Activated CD4-positive, CD25-positive, alpha-beta regulatory T cell treated with anti-CD3 and anti-CD28 coated beads, Interleukin-2, amount 50 U/mL, for 72 hours (primary cell): ENCODE measurements around the gene MOB2.
"Not testable (repeated sequence)": the region's sequence is repeated elsewhere in the genome, so short reads cannot be mapped to it uniquely, and the experiment has no call there.

Experiments used
- DNase-seq: peaks from one replicate; pipeline ENCODE4 v3.0.0; 2021

MOB2 gene

DNA sequence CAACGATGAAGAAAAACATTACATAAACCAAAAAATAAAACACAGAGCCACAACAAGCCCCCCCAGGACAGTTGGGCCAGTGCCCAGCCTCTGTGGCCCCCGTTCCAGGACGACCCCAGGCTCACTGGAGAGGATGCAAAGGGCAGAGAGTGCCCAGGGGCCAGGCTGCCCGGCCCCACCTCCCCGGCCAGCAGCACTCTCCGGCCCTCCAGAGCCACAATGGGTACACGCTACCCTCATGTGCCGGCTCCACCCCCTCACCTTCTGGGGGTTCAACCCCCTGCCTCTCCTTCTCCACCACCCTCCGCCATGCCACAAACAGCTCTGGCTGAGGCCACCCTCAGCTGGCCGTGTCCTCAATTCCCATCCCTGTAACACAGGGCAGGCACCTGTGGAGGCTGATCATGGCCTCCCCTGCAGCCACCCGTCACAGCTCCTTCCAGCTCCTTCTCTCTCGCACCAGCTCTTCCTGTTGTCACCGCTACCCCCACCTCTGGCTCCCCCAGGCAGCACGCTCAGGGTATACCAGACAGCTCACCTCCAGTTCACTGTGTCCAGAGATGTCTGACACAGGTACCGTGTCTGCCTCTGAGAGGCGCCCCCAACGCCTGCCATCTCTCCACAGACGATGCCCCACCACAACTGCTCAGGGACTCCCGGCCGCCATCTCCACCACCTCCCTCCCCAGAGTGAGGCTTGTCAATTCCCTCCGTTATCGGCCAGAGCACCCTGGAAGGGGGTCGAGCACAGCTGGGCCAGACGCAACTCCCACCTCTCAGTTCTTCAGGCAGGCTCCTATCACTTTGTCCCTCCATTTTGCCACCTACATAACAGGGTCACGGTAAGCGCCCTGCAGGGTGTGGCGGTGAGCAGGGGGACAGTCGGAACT, 30.8 kb upstream of the MOB2 start:
- DNase-seq = no peak

DNA sequence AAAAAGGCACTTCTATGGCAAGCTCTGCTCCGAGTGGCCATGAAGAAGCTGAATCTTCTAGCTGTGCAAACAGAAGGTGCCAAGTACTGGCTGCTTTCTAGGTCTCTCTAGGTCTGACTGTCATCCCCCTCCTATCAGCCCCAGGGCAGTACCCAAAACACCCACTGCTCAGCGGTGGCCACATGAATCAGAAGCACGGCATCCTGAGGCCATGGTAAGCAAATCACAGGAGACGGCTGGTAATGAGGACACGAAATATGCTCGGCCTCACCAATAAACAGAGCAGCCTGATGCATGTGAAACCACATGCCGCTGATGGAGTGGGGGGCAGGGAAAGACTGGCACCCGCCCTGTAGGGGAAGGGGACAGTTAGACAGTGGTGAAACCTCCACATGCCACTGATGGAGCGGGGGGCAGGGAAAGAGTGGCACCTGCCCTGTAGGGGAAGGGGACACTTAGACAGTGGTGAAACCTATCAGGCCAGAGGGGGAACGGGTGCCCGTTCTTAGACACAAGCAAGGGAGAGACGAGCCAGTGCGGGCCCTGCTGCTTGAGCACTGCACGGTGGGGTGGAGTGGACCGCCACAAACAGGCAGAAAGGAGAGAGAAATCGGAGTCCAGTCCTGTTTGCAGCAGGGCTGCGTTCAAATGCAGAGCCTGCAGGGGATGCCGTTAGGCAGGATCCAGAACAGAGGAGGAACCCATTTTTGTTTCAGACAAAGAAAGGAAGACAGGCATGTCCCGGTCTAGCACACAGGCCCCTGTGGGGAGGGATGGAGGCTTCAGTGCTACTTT, 29.9 kb upstream of the MOB2 start:
- no peak for DNase-seq

DNA sequence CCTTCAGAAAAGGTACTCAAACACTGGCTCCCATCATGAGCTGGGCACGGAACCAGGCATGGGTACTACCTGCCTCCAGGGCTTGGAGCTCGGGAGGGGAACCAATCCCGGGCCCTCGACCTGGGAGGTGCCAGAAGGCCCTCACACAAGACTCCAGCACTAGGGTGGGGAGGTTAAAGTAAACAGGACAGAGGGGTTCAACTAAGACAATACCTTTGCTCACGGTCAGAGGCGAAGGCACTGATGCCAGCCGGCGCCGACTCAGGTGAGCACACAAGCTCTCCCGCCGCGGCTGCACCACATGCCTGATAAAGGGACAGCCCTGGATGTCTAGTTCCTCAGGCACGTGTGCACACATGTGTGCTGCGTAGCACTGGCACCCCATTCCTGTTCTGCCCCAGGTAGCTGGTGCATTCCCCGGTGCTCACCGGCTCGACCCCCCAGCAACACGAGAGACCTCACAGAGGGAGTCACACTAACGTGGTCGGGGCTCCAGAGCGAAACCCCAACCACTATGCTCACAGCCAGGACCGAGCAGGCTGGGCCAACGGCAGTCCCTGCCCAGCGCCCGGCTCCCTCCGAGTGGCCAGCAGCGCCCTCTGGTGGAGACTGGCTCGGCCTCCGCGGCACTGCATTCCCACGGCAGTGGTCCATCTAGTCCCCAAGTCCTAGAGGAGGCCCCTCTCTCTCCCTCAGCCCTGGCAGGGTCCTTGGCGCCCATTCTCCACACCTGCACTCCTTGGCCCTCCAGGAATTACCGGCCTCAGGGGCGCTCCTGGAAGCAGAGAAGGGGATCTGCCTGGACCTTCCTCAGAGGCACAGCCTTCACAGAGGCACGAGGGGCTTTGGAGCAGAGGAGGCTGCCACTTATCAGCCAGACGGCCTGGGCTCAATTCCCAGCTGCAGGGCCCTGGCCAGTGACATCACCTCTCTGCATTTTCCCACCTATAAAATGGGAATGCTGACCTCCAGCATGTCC, 28.8 kb upstream of the MOB2 start:
- DNase-seq = peak; percentile 83

DNA sequence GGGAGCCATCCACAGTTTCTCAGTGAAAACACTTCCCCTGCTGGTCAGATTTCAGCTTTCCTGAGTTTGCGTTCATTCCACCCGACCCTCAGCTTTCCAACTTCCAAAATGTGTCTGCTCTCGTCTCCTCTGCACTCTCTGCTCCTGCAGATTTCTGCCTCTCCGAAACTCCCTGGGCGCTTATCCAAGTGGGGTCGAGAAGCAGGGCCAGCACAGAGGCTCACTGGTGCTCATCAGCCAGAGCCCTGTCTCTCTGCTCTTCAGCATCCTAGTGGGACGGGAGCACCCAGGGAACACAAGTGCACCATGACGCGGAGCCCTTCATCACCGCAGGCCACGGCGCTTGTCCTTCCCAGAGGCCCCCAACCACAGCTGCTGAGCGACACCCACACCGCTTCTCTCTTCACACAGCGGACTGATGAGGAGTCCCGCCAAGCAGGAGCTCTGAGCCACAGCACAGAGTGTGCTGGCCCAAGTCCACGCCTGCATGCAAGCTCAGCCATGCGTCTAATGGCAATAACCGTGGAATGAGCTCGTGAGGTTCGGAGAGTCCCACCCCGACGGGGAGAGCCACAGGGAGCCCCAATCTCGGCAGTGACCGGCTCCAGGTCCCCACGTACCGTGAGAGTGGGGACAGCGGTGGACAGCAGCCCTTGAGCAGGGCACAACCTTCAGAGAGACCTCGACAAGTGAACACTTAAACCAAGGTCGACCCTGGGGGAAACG, 27.9 kb upstream of the MOB2 start:
- DNase-seq = no peak

DNA sequence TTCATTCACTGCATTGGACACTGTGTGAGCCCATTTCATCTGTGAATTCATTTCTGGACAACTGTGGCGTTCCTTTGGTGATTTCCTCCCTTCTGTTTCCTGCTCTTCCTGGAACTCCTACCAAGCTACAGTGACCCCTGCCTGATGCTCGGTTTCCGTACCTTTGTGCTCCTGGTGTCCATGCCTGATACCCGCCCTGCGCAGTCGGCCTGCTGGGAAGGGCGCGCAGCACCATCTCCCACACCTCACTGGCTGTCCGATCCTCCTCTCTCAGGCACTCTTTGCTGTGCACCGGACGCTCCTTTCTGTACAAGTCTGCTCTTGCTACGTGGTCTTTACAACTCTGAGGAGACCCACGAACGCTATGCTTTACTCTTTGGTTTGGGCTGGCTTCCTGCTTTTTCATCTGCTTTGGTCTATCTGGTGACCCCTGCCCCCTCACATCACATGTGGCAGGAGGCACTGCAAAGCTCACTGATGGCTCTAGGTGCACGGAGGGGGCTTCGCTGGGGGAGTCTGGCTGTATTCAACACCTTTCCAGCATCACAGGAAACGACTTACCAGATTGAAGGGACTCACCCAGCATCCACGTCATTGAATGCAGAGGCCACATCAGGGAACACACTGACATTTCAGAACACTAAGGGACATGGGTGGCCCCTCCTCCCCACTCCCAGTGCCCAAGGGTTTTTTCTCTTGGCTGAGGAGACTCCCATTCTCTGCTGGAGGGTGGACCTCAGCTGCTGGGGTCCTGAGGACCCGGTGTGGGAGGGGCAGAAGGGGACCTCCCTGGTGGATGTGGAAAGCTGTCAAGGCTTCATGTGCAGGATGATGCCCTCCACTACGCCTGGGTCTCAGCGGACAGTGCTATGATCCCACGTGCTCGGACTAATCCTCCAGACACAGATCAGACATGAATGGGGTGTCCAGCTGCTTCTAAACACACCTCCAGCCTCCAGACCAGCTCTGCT, 27.0 kb upstream of the MOB2 start:
- no peak for DNase-seq

DNA sequence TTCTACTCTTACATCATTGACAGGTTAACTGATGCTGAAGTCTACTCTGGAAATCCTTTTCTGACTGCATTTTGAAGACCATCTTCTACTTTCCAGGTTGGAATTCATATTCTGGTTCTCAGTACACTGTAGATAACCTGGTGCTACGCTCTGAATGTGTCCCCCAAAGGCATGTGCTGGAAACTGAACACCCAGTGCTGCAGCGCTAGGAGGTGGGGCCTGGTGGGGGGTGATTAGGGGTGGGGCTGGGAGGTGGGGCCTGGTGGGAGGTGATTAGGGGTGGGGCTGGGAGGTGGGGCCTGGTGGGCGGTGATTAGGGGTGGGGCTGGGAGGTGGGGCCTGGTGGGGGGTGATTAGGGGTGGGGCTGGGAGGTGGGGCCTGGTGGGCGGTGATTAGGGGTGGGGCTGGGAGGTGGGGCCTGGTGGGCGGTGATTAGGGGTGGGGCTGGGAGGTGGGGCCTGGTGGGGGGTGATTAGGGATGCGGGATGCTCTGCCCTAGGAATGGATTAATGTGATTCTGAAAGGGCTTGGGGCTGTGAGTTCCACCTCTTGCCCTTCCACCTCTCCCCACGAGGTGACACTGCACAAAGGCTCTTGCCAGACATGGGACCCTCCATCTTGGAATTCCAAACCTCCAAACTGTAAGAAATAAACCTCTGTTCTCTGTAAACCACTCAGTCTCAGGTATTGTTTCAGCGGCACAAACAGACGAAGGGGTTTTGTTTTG, 26.1 kb upstream of the MOB2 start:
- not testable (repeated sequence) for DNase-seq

DNA sequence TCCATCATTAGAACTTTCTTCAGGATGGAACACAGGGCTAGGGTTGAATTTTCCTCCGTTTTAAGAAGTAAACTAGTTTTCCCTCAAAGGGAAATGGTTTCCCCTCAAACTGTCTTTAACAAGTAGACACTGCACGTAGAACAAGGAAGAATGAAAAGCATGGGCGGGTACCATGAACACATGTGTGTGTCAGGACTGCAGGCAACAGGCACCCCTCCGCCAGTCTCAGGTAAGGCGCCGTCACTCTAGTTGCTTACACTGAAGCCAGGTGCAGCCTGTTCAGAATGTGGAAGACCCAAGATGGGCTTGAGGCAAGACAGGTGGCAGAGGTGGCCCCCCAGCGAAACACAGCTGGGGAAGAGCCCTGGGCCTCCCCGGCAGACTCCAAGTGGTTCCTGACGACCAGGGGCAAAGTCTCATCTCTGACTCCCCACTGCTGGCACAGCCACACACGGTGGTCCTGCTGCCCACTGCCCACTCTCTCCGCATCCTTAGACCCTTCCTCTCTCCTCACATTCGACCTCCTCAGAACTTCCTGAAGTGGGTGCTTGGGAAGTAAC, 25.4 kb upstream of the MOB2 start:
- no peak for DNase-seq

DNA sequence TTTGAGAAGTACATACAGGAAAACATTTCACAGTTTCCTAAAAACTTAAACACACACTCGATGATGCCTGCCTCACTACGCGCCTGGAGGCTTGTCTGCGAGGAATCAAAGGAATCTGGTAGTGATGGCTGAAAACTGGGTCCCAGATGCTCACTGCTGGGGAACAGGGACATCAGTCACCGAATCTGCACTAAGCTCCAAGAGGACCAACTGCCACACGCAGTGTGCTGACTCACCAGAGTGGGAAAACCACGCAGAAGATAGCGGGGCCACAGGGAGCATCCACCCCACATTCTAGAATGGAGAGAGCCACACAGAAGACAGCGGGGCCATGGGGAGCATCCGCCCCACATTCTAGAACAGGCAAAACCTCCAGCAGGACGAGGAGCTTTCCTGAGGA, 24.3 kb upstream of the MOB2 start:
- no peak for DNase-seq

DNA sequence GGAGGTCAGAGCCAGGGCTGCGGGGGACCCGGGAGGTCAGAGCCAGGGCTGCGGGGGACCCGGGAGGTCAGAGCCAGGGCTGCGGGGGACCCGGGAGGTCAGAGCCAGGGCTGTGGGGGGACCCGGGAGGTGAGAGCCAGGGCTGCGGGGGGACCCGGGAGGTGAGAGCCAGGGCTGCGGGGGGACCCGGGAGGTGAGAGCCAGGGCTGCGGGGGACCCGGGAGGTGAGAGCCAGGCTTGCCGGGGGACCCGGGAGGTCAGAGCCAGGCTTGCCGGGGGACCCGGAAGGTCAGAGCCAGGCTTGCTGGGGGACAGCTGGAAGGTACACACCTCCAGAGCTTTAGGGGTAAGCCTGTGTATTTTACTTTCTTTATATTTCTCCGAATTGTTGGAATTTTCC, 23.8 kb upstream of the MOB2 start:
- DNase-seq = not testable (repeated sequence)

DNA sequence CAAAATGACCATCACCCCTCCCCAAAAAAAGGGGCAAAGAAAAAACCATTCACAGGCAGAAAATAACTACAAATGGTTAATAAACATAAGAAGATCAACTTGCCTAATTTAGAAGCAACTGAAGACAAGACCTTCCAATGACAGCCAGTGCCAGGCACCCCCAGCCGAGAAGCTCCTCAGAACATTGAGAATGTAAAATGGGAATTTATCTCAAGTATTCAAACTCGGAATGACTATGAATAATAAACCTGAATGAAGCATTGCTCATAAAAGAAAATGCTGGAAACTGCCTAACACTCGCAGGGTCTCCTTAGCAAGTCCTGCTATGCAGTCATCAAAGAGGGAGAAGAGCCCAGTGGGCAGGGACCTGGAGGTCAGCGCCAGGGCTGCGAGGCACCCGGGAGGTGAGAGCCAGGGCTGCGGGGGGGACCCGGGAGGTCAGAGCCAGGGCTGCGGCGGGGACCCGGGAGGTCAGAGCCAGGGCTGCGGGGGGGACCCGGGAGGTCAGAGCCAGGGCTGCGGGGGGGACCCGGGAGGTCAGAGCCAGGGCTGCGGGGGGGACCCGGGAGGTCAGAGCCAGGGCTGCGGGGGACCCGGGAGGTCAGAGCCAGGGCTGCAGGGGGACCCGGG, 23.2 kb upstream of the MOB2 start:
- DNase-seq = no peak

DNA sequence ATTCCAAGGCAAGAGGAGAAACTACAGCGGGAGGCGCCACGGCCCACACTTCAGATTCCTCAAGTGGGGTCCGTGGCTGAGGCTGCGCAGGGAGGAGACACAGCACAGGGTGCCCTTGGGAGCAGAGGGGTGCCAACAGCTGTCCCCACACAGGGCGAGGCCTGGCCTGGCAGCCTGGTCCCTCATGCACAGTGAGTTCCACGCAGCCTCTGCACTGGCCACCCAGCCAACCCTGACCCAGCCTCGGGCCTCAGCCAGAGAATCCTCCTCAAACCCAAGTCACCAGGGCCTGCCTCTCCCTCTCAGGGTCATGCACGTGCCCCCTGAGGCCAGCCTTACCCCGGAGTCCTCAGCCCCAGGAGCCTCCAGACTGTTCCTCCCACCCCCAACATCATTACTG, 22.4 kb upstream of the MOB2 start:
- no peak for DNase-seq

DNA sequence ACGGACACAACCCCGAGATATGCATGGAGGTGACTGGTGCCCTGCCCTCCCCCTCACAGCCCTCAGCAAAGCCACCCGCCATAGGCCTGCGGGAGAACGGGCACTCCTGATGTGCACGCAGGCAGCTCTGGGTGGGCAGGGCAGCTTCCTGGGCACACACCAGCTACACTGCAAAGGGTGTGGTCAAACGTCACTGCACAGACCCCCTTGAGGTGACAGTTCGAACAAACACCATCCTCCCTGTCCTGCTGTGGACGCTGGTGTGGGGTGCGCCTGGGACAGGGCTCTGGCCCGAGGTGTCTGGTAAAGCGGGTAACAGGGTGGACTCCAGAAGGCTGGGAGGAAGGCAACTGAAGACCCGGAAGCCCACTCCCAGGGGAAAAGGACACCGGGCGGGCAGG, 21.9 kb upstream of the MOB2 start:
- no peak for DNase-seq

DNA sequence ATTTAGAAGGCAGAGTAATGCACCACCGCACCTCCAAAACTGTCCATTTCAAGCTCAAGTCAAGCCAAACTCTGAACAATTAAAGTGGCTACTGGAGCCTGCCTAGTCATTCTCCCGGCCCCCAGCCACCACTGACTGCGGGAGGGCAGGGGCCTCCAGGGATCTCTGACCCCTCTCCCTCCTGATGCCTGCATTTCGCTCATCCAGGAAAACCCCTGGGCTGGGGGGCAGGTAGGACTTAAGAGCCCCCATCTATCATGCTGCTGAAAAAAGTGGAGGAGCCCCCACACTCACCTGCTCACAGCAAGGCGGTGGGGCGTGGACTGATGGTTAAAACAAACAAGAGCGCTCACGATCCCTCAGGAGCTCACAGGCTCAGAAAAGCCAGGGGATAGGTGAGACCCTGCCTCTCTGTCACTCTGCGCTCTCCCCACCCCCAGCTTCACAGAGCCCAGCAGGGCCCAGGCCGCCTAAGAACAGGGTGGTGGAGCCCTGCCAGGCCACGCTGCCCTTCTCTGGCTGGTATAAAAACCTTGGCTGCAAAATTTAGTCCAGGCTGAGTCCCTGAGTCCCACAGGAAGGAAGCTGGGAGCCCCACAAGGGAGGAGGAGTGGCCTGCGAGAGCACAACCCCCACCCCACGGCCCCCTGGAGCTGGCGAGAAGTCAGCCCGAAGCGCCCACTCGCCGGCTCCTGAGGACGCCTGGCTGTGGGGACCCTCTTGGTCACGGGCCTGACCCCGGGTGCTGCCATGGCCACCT, 21.0 kb upstream of the MOB2 start:
- no peak for DNase-seq

DNA sequence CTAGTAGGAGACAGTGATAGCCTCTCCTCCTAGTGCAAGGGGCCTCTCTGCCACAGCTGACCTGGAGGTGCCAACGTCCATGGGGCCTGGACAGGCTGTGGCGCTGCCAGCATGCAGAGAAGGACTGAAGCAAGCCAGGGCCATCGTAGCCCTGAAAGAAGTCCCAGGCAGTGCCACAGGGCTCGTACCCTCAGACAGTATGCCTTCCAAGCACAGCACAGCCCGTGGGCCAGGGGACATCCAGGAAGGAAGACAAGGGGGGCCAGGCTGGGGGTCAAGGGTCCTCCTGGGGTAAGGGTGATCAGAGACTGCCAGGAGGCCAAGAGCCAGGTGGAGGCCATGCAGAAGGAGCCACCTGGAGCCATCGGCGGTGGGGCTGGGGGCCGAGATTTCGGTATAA, 20.4 kb upstream of the MOB2 start:
- DNase-seq = no peak

DNA sequence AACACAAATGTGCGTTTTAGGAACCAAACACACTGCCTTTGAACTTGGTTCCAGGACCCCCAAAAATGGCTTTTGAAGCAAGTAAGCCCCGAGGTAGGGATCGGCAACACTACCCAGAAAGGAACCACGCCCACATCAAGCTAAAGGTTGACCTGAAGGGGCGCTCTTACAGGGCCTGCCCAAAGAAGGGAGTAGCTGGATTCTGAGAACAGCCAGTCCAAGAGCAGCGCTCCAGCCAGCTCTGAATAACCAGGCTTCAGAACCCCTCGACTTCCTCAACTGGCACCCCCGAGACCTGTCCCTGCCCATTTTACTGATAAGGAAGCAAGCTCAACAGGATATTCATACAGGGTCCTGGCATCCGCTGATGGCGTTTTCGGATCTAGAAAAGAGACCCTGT, 18.9 kb upstream of the MOB2 start:
- no peak for DNase-seq

DNA sequence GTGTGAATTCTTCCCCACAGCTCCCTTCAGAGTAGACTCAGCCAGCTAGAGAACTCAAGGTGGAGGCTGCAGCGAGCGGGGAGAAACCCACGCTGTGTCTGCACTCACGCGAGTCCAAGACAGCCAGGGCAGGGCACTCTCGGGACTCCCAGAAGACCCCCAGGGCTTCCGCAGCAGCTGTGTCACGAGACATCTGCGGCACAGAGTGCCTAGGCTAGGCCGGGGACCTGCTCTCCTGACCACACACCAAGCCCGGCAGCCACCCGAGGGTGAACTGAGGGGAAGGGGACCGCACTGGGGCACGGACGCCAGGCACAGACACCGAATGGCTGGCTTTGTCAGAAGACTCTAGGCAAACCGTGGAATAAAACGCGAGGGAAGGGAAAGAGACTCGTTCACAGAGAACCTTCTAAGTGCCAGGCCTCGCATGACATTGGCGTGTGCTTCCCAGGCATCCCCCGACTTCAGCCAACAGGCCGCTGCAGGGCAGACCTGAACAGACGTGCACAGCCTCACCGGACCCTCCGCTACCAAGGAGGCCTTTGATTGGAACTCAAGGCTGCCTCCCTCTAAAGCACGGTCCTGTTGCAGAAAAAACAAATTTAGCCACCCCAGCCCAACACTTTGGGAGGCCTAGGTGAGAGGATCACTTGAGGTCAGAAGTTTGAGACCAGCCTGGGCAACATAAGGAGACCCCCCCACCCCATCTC, 18.2 kb upstream of the MOB2 start:
- DNase-seq = no peak

DNA sequence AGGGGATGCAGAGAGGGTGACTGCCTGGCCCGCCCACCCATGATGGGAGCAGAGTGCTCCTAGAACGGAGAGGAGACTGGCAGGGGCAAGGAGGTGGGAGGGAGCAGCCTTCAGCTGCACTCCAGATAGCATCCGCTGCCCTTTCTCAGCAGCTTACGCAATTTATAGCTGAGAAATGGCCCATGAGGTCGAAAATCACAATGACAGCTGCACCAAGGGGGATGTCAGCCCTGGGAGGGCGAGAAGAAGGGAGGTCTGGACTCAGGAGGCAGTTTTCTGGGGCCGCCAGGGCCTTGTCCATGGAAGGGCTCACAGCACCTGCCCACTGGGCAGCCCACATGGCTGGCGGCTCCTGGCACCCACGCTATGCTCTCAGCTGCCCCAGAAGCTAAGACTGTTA, 17.6 kb upstream of the MOB2 start:
- no peak for DNase-seq

DNA sequence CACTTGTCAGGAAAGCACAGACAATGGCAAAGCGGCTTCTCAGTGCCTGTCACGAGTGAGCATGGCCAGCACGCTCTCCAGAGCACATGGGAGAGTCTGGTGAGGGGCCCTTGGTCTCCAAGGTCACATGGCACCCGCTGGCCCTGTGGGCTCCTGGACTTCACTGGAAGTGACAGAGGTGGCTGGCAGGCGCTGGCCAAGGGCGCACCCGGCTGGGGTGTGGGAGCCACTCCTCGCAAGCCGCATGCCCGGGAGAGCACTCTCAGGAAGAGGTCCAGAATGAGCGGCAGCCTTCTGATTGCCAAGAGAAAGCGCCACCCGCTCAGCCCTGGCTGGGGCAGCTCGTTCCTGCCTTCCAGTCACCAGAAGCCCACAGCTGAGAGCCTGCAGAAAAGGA, 17.1 kb upstream of the MOB2 start:
- no peak for DNase-seq
